CD4-positive, alpha-beta T cell treated with Interleukin-17A for 1 hour (primary cell): ENCODE data around the gene HSH2D.
"Not testable (repeated sequence)": the region's sequence is repeated elsewhere in the genome, so short reads cannot be mapped to it uniquely, and the experiment has no call there.

ENCODE experiments used
- DNase-seq: peaks from one replicate; pipeline ENCODE4 v3.0.0-alpha.2; 2020

The HSH2D gene

GRCh38 chr19:16143399-16144215, at the start of gene HSH2D:
TSS of gene HSH2D (plus strand) at chr19:16143685. CDS start at chr19:16148751, 5,066 bp downstream.
- peak; percentile 83 for DNase-seq

GRCh38 chr19:16094360-16095070, 49.0 kb upstream of the HSH2D start:
- no peak for DNase-seq

GRCh38 chr19:16095071-16095571, 48.4 kb upstream of the HSH2D start:
- no peak for DNase-seq

GRCh38 chr19:16096280-16096855, 47.1 kb upstream of the HSH2D start:
- no peak for DNase-seq

DNA sequence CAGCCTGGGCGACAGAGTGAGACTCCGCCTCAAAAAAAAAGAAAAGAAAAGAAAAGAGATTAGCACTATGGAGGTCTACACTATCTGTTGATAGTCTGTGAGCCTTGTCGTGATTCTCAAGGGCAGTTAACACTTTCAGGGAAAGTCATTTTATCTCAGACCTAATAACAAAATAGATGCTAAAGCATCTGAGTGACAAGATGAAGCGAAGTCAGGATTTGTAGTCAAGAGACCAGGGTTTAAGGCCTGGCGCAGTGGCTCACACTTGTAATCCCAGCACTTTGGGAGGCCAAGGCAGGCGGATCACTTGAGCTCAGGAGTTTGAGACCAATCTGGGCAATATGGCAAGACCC, 45.1 kb upstream of the HSH2D start:
- no peak for DNase-seq

- no peak for DNase-seq
These were observed 44.7 kb upstream of the HSH2D start for GRCh38 chr19:16098821-16099220.

- DNase-seq: not testable (repeated sequence)
These were observed 44.0 kb upstream of the HSH2D start for GRCh38 chr19:16099314-16099965.

DNA sequence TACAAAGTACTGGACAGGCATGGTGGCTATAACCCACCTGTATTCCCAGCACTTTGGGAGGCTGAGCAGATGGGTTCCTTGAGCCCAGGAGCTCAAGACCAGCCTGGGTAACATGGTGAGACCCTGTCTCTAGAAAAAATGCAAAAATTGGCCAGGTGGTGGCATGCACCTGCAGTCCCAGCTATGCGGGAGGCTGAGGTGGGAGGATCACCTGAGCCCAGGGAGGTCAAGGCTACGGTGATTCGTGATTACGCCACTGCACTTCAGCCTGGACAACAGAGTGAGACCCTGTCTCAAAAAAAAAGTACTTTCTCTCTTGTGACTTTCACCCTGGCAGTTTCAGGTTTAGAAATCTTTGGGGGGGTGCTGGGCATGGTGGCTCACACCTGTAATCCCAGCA, 43.0 kb upstream of the HSH2D start:
- no peak for DNase-seq

DNA sequence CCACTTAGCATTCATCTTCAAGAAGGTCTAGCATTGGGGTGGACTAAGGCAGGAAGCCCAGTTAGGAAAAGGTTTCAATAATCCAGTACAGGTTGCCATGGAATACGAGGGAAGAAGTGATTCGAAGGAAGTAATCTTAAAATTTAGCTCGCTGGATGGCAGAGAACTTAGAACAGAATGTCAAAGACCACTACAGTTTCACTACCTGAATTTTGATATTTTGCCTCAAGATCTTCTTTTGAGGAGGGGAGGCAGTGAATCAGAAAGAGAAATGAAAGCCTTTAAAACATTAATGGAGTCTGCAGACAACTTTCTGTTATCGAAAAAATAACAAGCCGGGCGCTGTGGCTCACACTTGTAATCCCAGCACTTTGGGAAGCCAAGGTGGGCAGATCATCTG, 38.8 kb upstream of the HSH2D start:
- DNase-seq: no peak

GRCh38 chr19:16106121-16106520, 37.4 kb upstream of the HSH2D start:
- DNase-seq: no peak

- peak; percentile 99 for DNase-seq
These were observed 32.2 kb upstream of the HSH2D start, which contains the start of gene RAB8A for GRCh38 chr19:16111160-16111908. TSS of gene RAB8A (plus strand) at chr19:16111889. CDS start at chr19:16111902, 13 bp downstream.

GRCh38 chr19:16111909-16112752, 31.4 kb upstream of the HSH2D start:
- DNase-seq: no peak

- no peak for DNase-seq
These were observed 30.7 kb upstream of the HSH2D start for GRCh38 chr19:16112778-16113177.

- DNase-seq: no peak
These were observed 29.8 kb upstream of the HSH2D start for GRCh38 chr19:16113727-16114126.

- no peak for DNase-seq
These were observed 28.0 kb upstream of the HSH2D start for GRCh38 chr19:16115301-16116039.

- no peak for DNase-seq
These were observed 27.4 kb upstream of the HSH2D start for GRCh38 chr19:16116067-16116466.

- no peak for DNase-seq
These were observed 25.9 kb upstream of the HSH2D start for GRCh38 chr19:16117594-16118033.

DNA sequence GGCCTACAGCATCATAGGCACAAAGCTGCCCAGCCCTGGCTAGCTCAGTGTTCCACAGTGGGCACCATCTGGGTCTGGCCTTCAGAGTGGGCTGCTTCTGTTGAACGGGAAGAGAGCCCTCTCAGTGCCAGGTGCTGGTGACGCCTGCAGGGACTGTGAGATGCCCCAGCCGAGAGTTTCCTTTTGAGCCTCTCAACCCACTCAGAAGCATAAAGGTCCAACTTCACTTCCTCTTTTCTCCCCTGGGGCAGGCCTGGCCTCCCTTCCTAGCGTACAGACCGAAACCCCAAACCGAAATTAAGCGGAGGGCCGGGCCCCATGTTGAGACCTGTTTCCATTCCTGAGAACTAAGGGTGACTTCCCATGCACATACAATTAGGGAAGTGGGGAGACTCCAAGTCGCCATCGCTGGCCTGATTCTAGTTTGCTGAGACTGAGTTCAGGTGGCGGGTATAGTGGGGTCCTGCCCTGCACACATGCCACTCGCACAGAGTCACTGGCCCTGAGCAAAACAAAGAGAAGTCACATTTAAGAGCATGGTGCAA, 24.9 kb upstream of the HSH2D start:
- peak; percentile 49 for DNase-seq

DNA sequence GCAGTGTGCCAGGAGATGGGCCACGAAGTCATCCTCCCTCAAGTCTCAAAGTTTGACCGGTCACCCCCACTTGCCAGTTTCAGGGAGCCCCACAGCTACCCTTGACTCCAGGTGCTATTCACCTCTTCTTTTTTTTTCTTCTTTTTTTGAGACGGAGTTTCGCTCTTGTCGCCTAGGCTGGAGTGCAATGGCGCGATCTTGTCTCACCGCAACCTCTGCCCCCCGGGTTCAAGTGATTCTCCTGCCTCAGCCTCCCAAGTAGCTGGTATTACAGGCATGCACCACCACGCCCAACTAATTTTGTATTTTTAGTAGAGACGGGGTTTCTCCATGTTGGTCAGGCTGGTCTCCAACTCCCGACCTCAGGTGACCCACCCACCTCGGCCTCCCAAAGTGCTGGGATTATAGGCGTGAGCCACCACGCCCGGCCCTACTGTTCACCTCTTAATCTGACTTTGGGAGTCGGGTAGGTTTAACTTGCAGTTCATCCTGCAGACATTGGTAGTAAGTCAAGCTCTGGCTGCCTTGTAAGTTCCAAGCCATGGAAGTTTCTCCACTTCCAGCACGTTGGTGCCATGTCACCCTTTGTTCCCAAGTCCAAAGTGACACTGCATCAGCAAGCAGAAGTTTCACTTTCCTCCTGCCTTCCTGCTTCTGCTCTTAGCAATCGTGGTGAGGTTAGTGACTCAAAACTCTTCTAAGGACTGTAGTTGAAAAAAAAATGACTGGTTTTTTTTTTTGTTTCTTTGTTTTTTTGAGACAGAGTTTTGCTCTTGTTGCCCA, 24.2 kb upstream of the HSH2D start:
- DNase-seq: peak; percentile 64
